Activated CD4-positive, alpha-beta T cell treated with anti-CD3 and anti-CD28 coated beads, Interleukin-2, amount 10 ng/mL, durations not matched to agents 24 days and 14 days (primary cell): ENCODE data around the gene DGKZ. TPM values are rescaled to one million over a fixed set of nuclear protein-coding genes. Genes with fewer than 3 reads are reported as not detected.
A peak's percentile ranks its signal among the peaks of the same experiment; 100 is the strongest.

Source experiments
- DNase-seq: peaks from one replicate; pipeline ENCODE4 v3.0.0; 2022
- H3K27ac Mint-ChIP-seq: one replicate; pipeline ENCODE4 v1.8.0; 2022; ENCODE audit warnings: mild to moderate bottlenecking, mixed read lengths
- H3K27me3 Mint-ChIP-seq: one replicate; pipeline ENCODE4 v1.8.0; 2022; ENCODE audit warnings: mixed read lengths
- H3K36me3 Mint-ChIP-seq: one replicate; pipeline ENCODE4 v1.8.0; 2022; ENCODE audit warnings: low read depth, mild to moderate bottlenecking, mixed read lengths
- H3K4me1 Mint-ChIP-seq: one replicate; pipeline ENCODE4 v1.8.0; 2021; ENCODE audit warnings: mixed read lengths
- H3K4me3 Mint-ChIP-seq: one replicate; pipeline ENCODE4 v1.8.0; 2022; ENCODE audit warnings: mild to moderate bottlenecking, moderate library complexity, mixed read lengths
- H3K9me3 Mint-ChIP-seq: one replicate; pipeline ENCODE4 v1.8.0; 2021; ENCODE audit warnings: mixed read lengths
- intact Hi-C: fragments of 100-400 bp; cut with micrococcal nuclease; formaldehyde crosslinking; loops from one replicate; pipeline ENCODE4 v1.15.1; 2023
- total RNA-seq: library from RNA; stranded (reverse); gene quantifications from 2 replicates; pipeline ENCODE4 v1.2.3, GENCODE V29; 2022

Gene DGKZ
- total RNA-seq, 1 donor from 2014 or later, result 87.4 TPM

- peak; percentile 73 for DNase-seq
- H3K27ac Mint-ChIP-seq, result no peak overlapping the region
- H3K27me3 Mint-ChIP-seq, result peaks cover 53% of the 10 kb centered on the region
- no peaks in the 10 kb centered on the region for H3K9me3 Mint-ChIP-seq
- H3K36me3 Mint-ChIP-seq, result no peaks in the 10 kb centered on the region
- peak overlapping the region; percentile 67 for H3K4me3 Mint-ChIP-seq
- intact Hi-C loops, result no loop called here
- peaks cover 37% of the 10 kb centered on the region for H3K4me1 Mint-ChIP-seq
Observed at GRCh38 chr11:46332568-46333393, 14.5 kb upstream of the DGKZ start.

- H3K27me3 Mint-ChIP-seq, result peaks cover 53% of the 10 kb centered on the region
- intact Hi-C loops, result no loop called here
- H3K9me3 Mint-ChIP-seq, result no peaks in the 10 kb centered on the region
- peak; percentile 71 for DNase-seq
- peaks cover 38% of the 10 kb centered on the region for H3K4me1 Mint-ChIP-seq
- H3K27ac Mint-ChIP-seq, result no peak overlapping the region
- no peaks in the 10 kb centered on the region for H3K36me3 Mint-ChIP-seq
- H3K4me3 Mint-ChIP-seq, result peak overlapping the region; percentile 67
Observed at GRCh38 chr11:46333394-46333947, 13.8 kb upstream of the DGKZ start.

GRCh38 chr11:46334211-46334610 lies 13.1 kb upstream of the DGKZ start:
- intact Hi-C loops, result loop anchor here (1.0 kb wide), 1 partner anchor 8 kb away; no protein-coding TSS in a partner anchor

GRCh38 chr11:46335271-46335670 lies 12.0 kb upstream of the DGKZ start:
- H3K4me1 Mint-ChIP-seq, result peaks cover 39% of the 10 kb centered on the region

More at GRCh38 chr11:46334211-46334610, 13.1 kb upstream of the DGKZ start:
- peaks cover 44% of the 10 kb centered on the region for H3K4me1 Mint-ChIP-seq
- no peaks in the 10 kb centered on the region for H3K9me3 Mint-ChIP-seq
- H3K36me3 Mint-ChIP-seq, result no peaks in the 10 kb centered on the region
- peak overlapping the region; percentile 21 for H3K4me3 Mint-ChIP-seq
- no peak for DNase-seq
- no peak overlapping the region for H3K27ac Mint-ChIP-seq
- peaks cover 52% of the 10 kb centered on the region for H3K27me3 Mint-ChIP-seq

GRCh38 chr11:46335890-46336562 lies 11.2 kb upstream of the DGKZ start:
- intact Hi-C loops, result no loop called here
- Mint-ChIP-seq H3K4me3 (no peak overlapping the region), H3K4me1 (peaks cover 32% of the 10 kb centered on the region), H3K36me3 (no peaks in the 10 kb centered on the region), H3K27me3 (peaks cover 34% of the 10 kb centered on the region), H3K9me3 (no peaks in the 10 kb centered on the region), H3K27ac (no peak overlapping the region)
- no peak for DNase-seq

More at GRCh38 chr11:46335271-46335670, 12.0 kb upstream of the DGKZ start:
- DNase-seq, result no peak
- Mint-ChIP-seq H3K27ac (no peak overlapping the region), H3K9me3 (no peaks in the 10 kb centered on the region), H3K4me3 (no peak overlapping the region), H3K36me3 (no peaks in the 10 kb centered on the region), H3K27me3 (peaks cover 42% of the 10 kb centered on the region)
- intact Hi-C loops, result no loop called here

GRCh38 chr11:46336563-46337180 lies 10.6 kb upstream of the DGKZ start:
- intact Hi-C loops, result no loop called here
- Mint-ChIP-seq H3K36me3 (no peaks in the 10 kb centered on the region), H3K4me3 (no peak overlapping the region), H3K27me3 (peaks cover 28% of the 10 kb centered on the region), H3K9me3 (no peaks in the 10 kb centered on the region), H3K4me1 (peaks cover 32% of the 10 kb centered on the region), H3K27ac (no peak overlapping the region)
- DNase-seq, result peak; percentile 68

GRCh38 chr11:46337626-46338345 lies 9.5 kb upstream of the DGKZ start:
- peaks cover 22% of the 10 kb centered on the region for H3K27me3 Mint-ChIP-seq
- H3K4me3 Mint-ChIP-seq, result no peak overlapping the region
- peaks cover 38% of the 10 kb centered on the region for H3K4me1 Mint-ChIP-seq
- H3K27ac Mint-ChIP-seq, result no peak overlapping the region
- no peaks in the 10 kb centered on the region for H3K9me3 Mint-ChIP-seq
- DNase-seq, result no peak
- intact Hi-C loops, result no loop called here
- H3K36me3 Mint-ChIP-seq, result no peaks in the 10 kb centered on the region

- intact Hi-C loops, result no loop called here
Observed at GRCh38 chr11:46338636-46338987, 8.7 kb upstream of the DGKZ start.

GRCh38 chr11:46338988-46339666 lies 8.1 kb upstream of the DGKZ start:
- intact Hi-C loops, result no loop called here
- DNase-seq, result no peak
- Mint-ChIP-seq H3K4me3 (no peak overlapping the region), H3K4me1 (peaks cover 45% of the 10 kb centered on the region), H3K36me3 (no peaks in the 10 kb centered on the region), H3K27ac (no peak overlapping the region), H3K9me3 (no peaks in the 10 kb centered on the region), H3K27me3 (peaks cover 15% of the 10 kb centered on the region)

More at GRCh38 chr11:46338636-46338987, 8.7 kb upstream of the DGKZ start:
- H3K27ac Mint-ChIP-seq, result no peak overlapping the region
- peaks cover 19% of the 10 kb centered on the region for H3K27me3 Mint-ChIP-seq
- H3K4me3 Mint-ChIP-seq, result no peak overlapping the region
- peaks cover 40% of the 10 kb centered on the region for H3K4me1 Mint-ChIP-seq
- H3K9me3 Mint-ChIP-seq, result no peaks in the 10 kb centered on the region
- no peak for DNase-seq
- no peaks in the 10 kb centered on the region for H3K36me3 Mint-ChIP-seq

GRCh38 chr11:46339816-46340215 lies 7.4 kb upstream of the DGKZ start:
- Mint-ChIP-seq H3K27me3 (peaks cover 9% of the 10 kb centered on the region), H3K27ac (no peak overlapping the region), H3K4me1 (peaks cover 50% of the 10 kb centered on the region), H3K9me3 (no peaks in the 10 kb centered on the region), H3K4me3 (no peak overlapping the region), H3K36me3 (no peaks in the 10 kb centered on the region)
- no peak for DNase-seq
- intact Hi-C loops, result loop anchor here (10.0 kb wide), 1 partner anchor 495 kb away; the partner anchor contains the start of gene CRY2

- Mint-ChIP-seq H3K27ac (no peak overlapping the region), H3K27me3 (peaks cover 2% of the 10 kb centered on the region), H3K36me3 (no peaks in the 10 kb centered on the region), H3K4me1 (peaks cover 60% of the 10 kb centered on the region), H3K4me3 (no peak overlapping the region), H3K9me3 (no peaks in the 10 kb centered on the region)
- no peak for DNase-seq
- intact Hi-C loops, result loop anchor here (10.0 kb wide), 1 partner anchor 497 kb away; the partner anchor contains the start of gene CRY2
Observed at GRCh38 chr11:46341454-46341853, 5.8 kb upstream of the DGKZ start.

- Mint-ChIP-seq H3K27me3 (peaks cover 2% of the 10 kb centered on the region), H3K4me3 (no peak overlapping the region), H3K27ac (no peak overlapping the region), H3K4me1 (peaks cover 63% of the 10 kb centered on the region), H3K36me3 (no peaks in the 10 kb centered on the region), H3K9me3 (no peaks in the 10 kb centered on the region)
- intact Hi-C loops, result loop anchor here (1.0 to 10.0 kb wide), 2 partner anchors 8 to 497 kb away; partner anchors contain the start of gene CRY2
- DNase-seq, result peak; percentile 81
Observed at GRCh38 chr11:46342239-46342638, 5.0 kb upstream of the DGKZ start.

- Mint-ChIP-seq H3K36me3 (no peaks in the 10 kb centered on the region), H3K4me1 (peaks cover 61% of the 10 kb centered on the region), H3K27ac (no peak overlapping the region), H3K4me3 (no peak overlapping the region), H3K9me3 (no peaks in the 10 kb centered on the region), H3K27me3 (no peaks in the 10 kb centered on the region)
- intact Hi-C loops, result loop anchor here (10.0 kb wide), 1 partner anchor 499 kb away; the partner anchor contains the start of gene CRY2
- DNase-seq, result no peak
Observed at GRCh38 chr11:46343520-46343919, 3.7 kb upstream of the DGKZ start.
